ENCODE measurements around the gene SLC12A4.
"Not testable (repeated sequence)": the region's sequence is repeated elsewhere in the genome, so short reads cannot be mapped to it uniquely, and the experiment has no call there.

SLC12A4 gene

GRCh38 chr16:67940446-67941089 lies 27.9 kb downstream of the SLC12A4 start:
- DNase-seq, result no peak

- no peak for DNase-seq
Observed at GRCh38 chr16:67939507-67940445, 28.7 kb downstream of the SLC12A4 start.

GRCh38 chr16:67937713-67938112 lies 30.7 kb downstream of the SLC12A4 start:
- not testable (repeated sequence) for DNase-seq

GRCh38 chr16:67936880-67937605 lies 31.4 kb downstream of the SLC12A4 start:
- no peak for DNase-seq

GRCh38 chr16:67936124-67936879 lies 32.1 kb downstream of the SLC12A4 start, which contains the start of gene PSMB10:
Gene PSMB10 (minus strand): TSS chr16:67936850. CDS start chr16:67936749, 101 bp downstream.
- DNase-seq, result no peak

- DNase-seq, result peak; percentile 83
Observed at GRCh38 chr16:67935402-67936123, 32.9 kb downstream of the SLC12A4 start.

- no peak for DNase-seq
Observed at GRCh38 chr16:67935101-67935401, 33.4 kb downstream of the SLC12A4 start.

- DNase-seq, result no peak
Observed at GRCh38 chr16:67934306-67935100, 33.9 kb downstream of the SLC12A4 start.

- DNase-seq, result no peak
Observed at GRCh38 chr16:67933805-67934204, 34.6 kb downstream of the SLC12A4 start.

- DNase-seq, result no peak
Observed at GRCh38 chr16:67932462-67932840, 36.0 kb downstream of the SLC12A4 start.

GRCh38 chr16:67931712-67932461 lies 36.5 kb downstream of the SLC12A4 start, which contains the start of gene CTRL:
Gene CTRL (minus strand): TSS chr16:67931862. CDS start chr16:67931852, 10 bp downstream.
- DNase-seq, result no peak

- no peak for DNase-seq
Observed at GRCh38 chr16:67930678-67931211, 37.7 kb downstream of the SLC12A4 start.

- DNase-seq, result no peak
Observed at GRCh38 chr16:67930191-67930590, 38.2 kb downstream of the SLC12A4 start.

GRCh38 chr16:67928561-67929364 lies 39.7 kb downstream of the SLC12A4 start:
- DNase-seq, result no peak

- DNase-seq, result no peak
Observed at GRCh38 chr16:67928147-67928546, 40.3 kb downstream of the SLC12A4 start.

GRCh38 chr16:67927131-67927941 lies 41.1 kb downstream of the SLC12A4 start:
- DNase-seq, result no peak

GRCh38 chr16:67926181-67926750 lies 42.2 kb downstream of the SLC12A4 start:
- no peak for DNase-seq
